ENCODE results near the gene MPPED1. TPM values are rescaled to one million over a fixed set of nuclear protein-coding genes. Genes with fewer than 3 reads are reported as not detected.

MPPED1 gene
- total and polyA plus RNA-seq, 4 donors, result 0.89 to 6.5 (median 4.1) TPM

GRCh38 chr22:43398246-43398645 lies 13.6 kb upstream of the MPPED1 start (continued):
- TF ChIP-seq, protein P1, sequence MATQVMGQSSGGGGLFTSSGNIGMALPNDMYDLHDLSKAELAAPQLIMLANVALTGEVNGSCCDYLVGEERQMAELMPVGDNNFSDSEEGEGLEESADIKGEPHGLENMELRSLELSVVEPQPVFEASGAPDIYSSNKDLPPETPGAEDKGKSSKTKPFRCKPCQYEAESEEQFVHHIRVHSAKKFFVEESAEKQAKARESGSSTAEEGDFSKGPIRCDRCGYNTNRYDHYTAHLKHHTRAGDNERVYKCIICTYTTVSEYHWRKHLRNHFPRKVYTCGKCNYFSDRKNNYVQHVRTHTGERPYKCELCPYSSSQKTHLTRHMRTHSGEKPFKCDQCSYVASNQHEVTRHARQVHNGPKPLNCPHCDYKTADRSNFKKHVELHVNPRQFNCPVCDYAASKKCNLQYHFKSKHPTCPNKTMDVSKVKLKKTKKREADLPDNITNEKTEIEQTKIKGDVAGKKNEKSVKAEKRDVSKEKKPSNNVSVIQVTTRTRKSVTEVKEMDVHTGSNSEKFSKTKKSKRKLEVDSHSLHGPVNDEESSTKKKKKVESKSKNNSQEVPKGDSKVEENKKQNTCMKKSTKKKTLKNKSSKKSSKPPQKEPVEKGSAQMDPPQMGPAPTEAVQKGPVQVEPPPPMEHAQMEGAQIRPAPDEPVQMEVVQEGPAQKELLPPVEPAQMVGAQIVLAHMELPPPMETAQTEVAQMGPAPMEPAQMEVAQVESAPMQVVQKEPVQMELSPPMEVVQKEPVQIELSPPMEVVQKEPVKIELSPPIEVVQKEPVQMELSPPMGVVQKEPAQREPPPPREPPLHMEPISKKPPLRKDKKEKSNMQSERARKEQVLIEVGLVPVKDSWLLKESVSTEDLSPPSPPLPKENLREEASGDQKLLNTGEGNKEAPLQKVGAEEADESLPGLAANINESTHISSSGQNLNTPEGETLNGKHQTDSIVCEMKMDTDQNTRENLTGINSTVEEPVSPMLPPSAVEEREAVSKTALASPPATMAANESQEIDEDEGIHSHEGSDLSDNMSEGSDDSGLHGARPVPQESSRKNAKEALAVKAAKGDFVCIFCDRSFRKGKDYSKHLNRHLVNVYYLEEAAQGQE (IDR thresholded peaks at IDR 0.05), result no peak

- TF ChIP-seq RXRA (IDR thresholded peaks at IDR 0.05), result no peak
- TF ChIP-seq, protein P2, sequence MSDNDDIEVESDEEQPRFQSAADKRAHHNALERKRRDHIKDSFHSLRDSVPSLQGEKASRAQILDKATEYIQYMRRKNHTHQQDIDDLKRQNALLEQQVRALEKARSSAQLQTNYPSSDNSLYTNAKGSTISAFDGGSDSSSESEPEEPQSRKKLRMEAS (IDR thresholded peaks at IDR 0.05), result no peak
- no peak for TF ChIP-seq CTCF (IDR thresholded peaks at IDR 0.05; ENCODE audit: low read depth, low read length, missing input control)
- TF ChIP-seq EGR1 (IDR thresholded peaks at IDR 0.05; ENCODE audit: low read depth in 2 of 2), result no peak
- no peak for TF ChIP-seq JUND (IDR thresholded peaks at IDR 0.05)
- no peak for TF ChIP-seq RAD21 (IDR thresholded peaks at IDR 0.05)
- no peak for TF ChIP-seq FOXA2 (IDR thresholded peaks at IDR 0.05)
- TF ChIP-seq, protein P1 (IDR thresholded peaks at IDR 0.05), result no peak
- TF ChIP-seq, protein P3, sequence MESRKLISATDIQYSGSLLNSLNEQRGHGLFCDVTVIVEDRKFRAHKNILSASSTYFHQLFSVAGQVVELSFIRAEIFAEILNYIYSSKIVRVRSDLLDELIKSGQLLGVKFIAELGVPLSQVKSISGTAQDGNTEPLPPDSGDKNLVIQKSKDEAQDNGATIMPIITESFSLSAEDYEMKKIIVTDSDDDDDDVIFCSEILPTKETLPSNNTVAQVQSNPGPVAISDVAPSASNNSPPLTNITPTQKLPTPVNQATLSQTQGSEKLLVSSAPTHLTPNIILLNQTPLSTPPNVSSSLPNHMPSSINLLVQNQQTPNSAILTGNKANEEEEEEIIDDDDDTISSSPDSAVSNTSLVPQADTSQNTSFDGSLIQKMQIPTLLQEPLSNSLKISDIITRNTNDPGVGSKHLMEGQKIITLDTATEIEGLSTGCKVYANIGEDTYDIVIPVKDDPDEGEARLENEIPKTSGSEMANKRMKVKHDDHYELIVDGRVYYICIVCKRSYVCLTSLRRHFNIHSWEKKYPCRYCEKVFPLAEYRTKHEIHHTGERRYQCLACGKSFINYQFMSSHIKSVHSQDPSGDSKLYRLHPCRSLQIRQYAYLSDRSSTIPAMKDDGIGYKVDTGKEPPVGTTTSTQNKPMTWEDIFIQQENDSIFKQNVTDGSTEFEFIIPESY (IDR thresholded peaks at IDR 0.05), result no peak
- no peak for TF ChIP-seq TAF1 (conservative IDR thresholded peaks at IDR 0.05)
- no peak for TF ChIP-seq FOXA1 (IDR thresholded peaks at IDR 0.05)
- TF ChIP-seq ATF3 (IDR thresholded peaks at IDR 0.05), result no peak
- no peak for TF ChIP-seq NR2F2 (IDR thresholded peaks at IDR 0.05)
- TF ChIP-seq HNF4G (IDR thresholded peaks at IDR 0.05), result no peak
- TF ChIP-seq HNF4A (conservative IDR thresholded peaks at IDR 0.05), result no peak
- no peak for TF ChIP-seq SP1 (IDR thresholded peaks at IDR 0.05)
- TF ChIP-seq GABPA (IDR thresholded peaks at IDR 0.05 in 1 of 2, conservative IDR thresholded peaks at IDR 0.05 in 1 of 2), result no peak
- no peak for TF ChIP-seq YY1 (IDR thresholded peaks at IDR 0.05)
- Histone ChIP-seq H3K9me3 (ENCODE audit: control insufficient read depth in 4 of 4, low read length in 3 of 4) (no peaks in the 10 kb centered on the region), H3K36me3 (ENCODE audit: control insufficient read depth in 4 of 4, insufficient read depth in 3 of 4, low read depth in 1 of 4, low read length in 3 of 4) (no peaks in the 10 kb centered on the region), H3K4me3 (ENCODE audit: low read depth in 1 of 3, low read length in 3 of 3) (no peak overlapping the region), H3K27ac (ENCODE audit: low read depth in 1 of 2, low read length in 2 of 2) (no peak overlapping the region), H3K9ac (ENCODE audit: low read depth in 1 of 2, low read length in 2 of 2) (no peak overlapping the region), H3K4me1 (ENCODE audit: control insufficient read depth in 4 of 4, insufficient read depth in 4 of 4, low read length in 3 of 4) (peaks cover 15 to 41% (median 29%) of the 10 kb centered on the region in 4 donors), H3K27me3 (ENCODE audit: control insufficient read depth in 4 of 4, insufficient read depth in 4 of 4, low read length in 3 of 4) (no peaks in the 10 kb centered on the region)
- DNase-seq (ENCODE audit: low spot score), result no peak
- WGBS, result 96% methylated on average over 8 of the region's 8 CpGs
These were observed 12.9 kb upstream of the MPPED1 start for GRCh38 chr22:43398910-43399309.

Measured in liver (tissue), 9 donors.